IMR-90 (cell line): Measurements from ENCODE around the gene SLC31A2. TPM values are rescaled to one million over a fixed set of nuclear protein-coding genes. Genes with fewer than 3 reads are reported as not detected.
"Not testable (repeated sequence)": the region's sequence is repeated elsewhere in the genome, so short reads cannot be mapped to it uniquely, and the experiment has no call there.

Source experiments
- ATAC-seq: fragments of 200-7000 bp; cut with Tn5 transposase; 2 replicates; pipeline ENCODE4 v1.9.1; 2020; ENCODE audit warnings: low read depth, mild to moderate bottlenecking, moderate library complexity
- BruUV-seq: library from RNA; stranded (reverse); fragments of 400-500 nt; replicated peaks from 2 replicates; lab custom pipeline; 2021; lab: Mats Ljungman, UMichigan
- CTCF ChIA-PET: fragments of 300-600 bp; formaldehyde crosslinking; extraction: SDS; loops from one replicate; lab custom pipeline; 2021; ENCODE audit warnings: antibody characterized with exemption; lab: Yijun Ruan, JAX
- POLR2A ChIA-PET: fragments of 300-600 bp; sonication (Branson Sonifier 250); formaldehyde crosslinking; loops from one replicate; lab custom pipeline; 2022; ENCODE audit warnings: antibody characterized with exemption; ENCODE audit not compliant: unreplicated experiment; lab: Charles Lee
- DNase-seq: peaks from one replicate; pipeline ENCODE4 v3.0.0; 2013
- H2AFZ ChIP-seq: replicated peaks from 2 replicates; pipeline ENCODE3; 2013; ENCODE audit warnings: low read length, mild to moderate bottlenecking; ENCODE audit not compliant: poor library complexity
- H2AK5ac ChIP-seq: 2 replicates; pipeline ENCODE4 v1.6.1; 2013; ENCODE audit warnings: low read depth, low read length, inconsistent platforms
- H2AK9ac ChIP-seq: replicated peaks from 2 replicates; pipeline ENCODE3; 2013; ENCODE audit warnings: mild to moderate bottlenecking, low read depth, low read length, moderate library complexity; ENCODE audit not compliant: poor library complexity
- H2BK120ac ChIP-seq: 2 replicates; pipeline ENCODE4 v1.6.1; 2013; ENCODE audit warnings: low read depth, low read length, inconsistent platforms
- H2BK15ac ChIP-seq: 3 replicates; pipeline ENCODE4 v1.6.1; 2013; ENCODE audit warnings: low read depth, low read length, inconsistent platforms
- H2BK20ac ChIP-seq: 2 replicates; pipeline ENCODE4 v1.6.1; 2013; ENCODE audit warnings: low read depth, mild to moderate bottlenecking, inconsistent platforms, low read length, moderate library complexity
- H2BK5ac ChIP-seq: 2 replicates; pipeline ENCODE4 v1.6.1; 2013; ENCODE audit warnings: mild to moderate bottlenecking, low read depth, low read length, inconsistent platforms; ENCODE audit not compliant: poor library complexity, severe bottlenecking
- H3K14ac ChIP-seq: replicated peaks from 2 replicates; pipeline ENCODE4 v1.6.1; 2013; ENCODE audit warnings: low read depth, low read length, inconsistent platforms
- H3K18ac ChIP-seq: 2 replicates; pipeline ENCODE4 v1.6.1; 2013; ENCODE audit warnings: low read depth, low read length, control low read depth
- H3K23ac ChIP-seq: 2 replicates; pipeline ENCODE4 v1.6.1; 2013; ENCODE audit warnings: low read depth, low read length, inconsistent platforms
- H3K27ac ChIP-seq: 2 replicates; pipeline ENCODE4 v1.5.1; 2013; ENCODE audit warnings: mild to moderate bottlenecking, control low read depth, low read length; ENCODE audit not compliant: insufficient read depth
- H3K27me3 ChIP-seq: 2 replicates; pipeline ENCODE4 v1.6.1; 2013; ENCODE audit warnings: low read length; ENCODE audit not compliant: control insufficient read depth, insufficient read depth
- H3K36me3 ChIP-seq: 2 replicates; pipeline ENCODE4 v1.6.1; 2013; ENCODE audit warnings: low read length, mixed read lengths; ENCODE audit not compliant: control insufficient read depth, insufficient read depth
- H3K4ac ChIP-seq: 2 replicates; pipeline ENCODE4 v1.6.1; 2013; ENCODE audit warnings: low read depth, low read length, inconsistent platforms
- H3K4me1 ChIP-seq: 2 replicates; pipeline ENCODE4 v1.6.1; 2013; ENCODE audit warnings: low read length, mixed read lengths; ENCODE audit not compliant: control insufficient read depth, insufficient read depth
- H3K4me2 ChIP-seq: 2 replicates; pipeline ENCODE4 v1.6.1; 2013; ENCODE audit warnings: low read depth, mild to moderate bottlenecking, control low read depth, low read length, moderate library complexity
- H3K4me3 ChIP-seq: 2 replicates; pipeline ENCODE4 v1.5.1; 2013; ENCODE audit warnings: low read depth, mild to moderate bottlenecking, control low read depth, low read length, moderate library complexity; ENCODE audit not compliant: insufficient read depth
- H3K56ac ChIP-seq: 2 replicates; pipeline ENCODE4 v1.6.1; 2013; ENCODE audit warnings: low read length, inconsistent platforms; ENCODE audit not compliant: insufficient read depth; ENCODE audit errors: extremely low read depth
- H3K79me1 ChIP-seq, 2 experiments: 2 replicates each; pipeline ENCODE4 v1.6.1; 2013; ENCODE audit warnings: low read length in 2 of 2, inconsistent platforms in 1 of 2, low read depth in 1 of 2
- H3K9ac ChIP-seq: 2 replicates; pipeline ENCODE4 v1.6.1; 2013; ENCODE audit warnings: low read depth, low read length, control low read depth
- H3K9me1 ChIP-seq: 2 replicates; pipeline ENCODE4 v1.6.1; 2013; ENCODE audit warnings: low read length, inconsistent platforms; ENCODE audit not compliant: insufficient read depth
- H3K9me3 ChIP-seq: 2 replicates; pipeline ENCODE4 v1.6.1; 2013; ENCODE audit warnings: low read length; ENCODE audit not compliant: control insufficient read depth, insufficient read depth
- H4K20me1 ChIP-seq: 2 replicates; pipeline ENCODE4 v1.6.1; 2013; ENCODE audit warnings: low read length, inconsistent platforms; ENCODE audit not compliant: insufficient read depth
- H4K5ac ChIP-seq: 2 replicates; pipeline ENCODE4 v1.6.1; 2013; ENCODE audit warnings: mild to moderate bottlenecking, low read depth, low read length, control low read depth
- H4K8ac ChIP-seq, 2 experiments: 2 replicates each; pipeline ENCODE4 v1.6.1; 2013; ENCODE audit warnings: low read depth in 2 of 2, low read length in 2 of 2, control low read depth in 1 of 2, inconsistent platforms in 1 of 2
- H4K91ac ChIP-seq: 2 replicates; pipeline ENCODE4 v1.6.1; 2013; ENCODE audit warnings: low read depth, low read length, inconsistent platforms; ENCODE audit not compliant: insufficient read depth
- WGBS, 2 experiments: methylation state at CpG; one replicate each; pipeline versions ENCODE4 v1.1.5 to v1.1.7; 2013; ENCODE audit warnings: missing lambda C conversion rate in 2 of 2; ENCODE audit not compliant: insufficient read length in 1 of 2; ENCODE audit errors: extremely low coverage in 2 of 2; 5-methylcytosine and 5-hydroxymethylcytosine counted together
- dilution Hi-C: fragments of 300-500 bp; cut with HindIII; formaldehyde crosslinking; loops from one replicate; pipeline ENCODE4 v1.14.3; 2018; ENCODE audit warnings: low sequenced_read_pairs; ENCODE audit not compliant: unreplicated experiment
- in situ Hi-C: fragments of 300-500 bp; cut with MboI; formaldehyde crosslinking; loops from 3 replicates; pipeline ENCODE4 v1.14.3; 2019; ENCODE audit warnings: low sequenced_read_pairs, inconsistent platforms, mixed read lengths
- intact Hi-C: fragments of 100-400 bp; cut with micrococcal nuclease; formaldehyde crosslinking; loops from 2 replicates; pipeline ENCODE4 v1.10.0; 2022
- polyA plus RNA-seq, 3 experiments: library from polyadenylated mRNA; depleted of rRNA; stranded (reverse); fragments of >200 nt; gene quantifications; 2 replicates each; pipeline ENCODE4 v1.2.3, GENCODE V29; 2012; ENCODE audit warnings: low replicate concordance in 1 of 3
- total RNA-seq: library from RNA; depleted of rRNA; stranded (reverse); fragments of >200 nt; gene quantifications from 2 replicates; pipeline ENCODE4 v1.2.3, GENCODE V29; 2012

Gene SLC31A2
- total and polyA plus RNA-seq, 2 of the 4 experiments (the other 2 are of a cell fraction): 5.1 to 7.2 TPM

DNA sequence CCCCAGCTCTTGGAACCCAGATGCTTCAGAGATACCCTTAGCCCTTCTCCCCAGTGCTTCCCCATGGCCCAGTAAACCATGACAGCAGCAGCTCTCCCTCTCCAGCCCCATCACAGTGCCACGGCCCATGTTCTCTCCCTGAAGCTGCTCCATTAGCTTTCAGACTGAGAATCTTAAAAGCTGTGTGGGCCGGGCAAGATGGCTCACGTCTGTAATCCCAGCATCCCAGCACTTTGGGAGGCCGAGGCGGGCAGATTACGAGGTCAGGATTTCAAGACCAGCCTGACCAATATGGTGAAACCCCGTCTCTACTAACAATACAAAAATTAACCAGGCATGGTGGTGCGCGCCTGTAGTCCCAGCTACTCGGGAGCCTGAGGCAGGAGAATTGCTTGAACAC is 1.2 kb upstream of the SLC31A2 start:
- Histone ChIP-seq H3K27me3 (peaks cover 16% of the 10 kb centered on the region), H3K79me1 (peaks cover 0 to 15% of the 10 kb centered on the region in 2 experiments; a peak in 2 of 4 replicates)
- H2BK5ac ChIP-seq, DNase-seq, H3K4me1 ChIP-seq, H2AFZ ChIP-seq, H4K20me1 ChIP-seq, H3K9me3 ChIP-seq, H3K9me1 ChIP-seq, H3K4me2 ChIP-seq, dilution Hi-C loops, ATAC-seq, H4K5ac ChIP-seq, BruUV-seq, H2AK9ac ChIP-seq, H3K23ac ChIP-seq, H3K14ac ChIP-seq, H2AK5ac ChIP-seq, H3K4ac ChIP-seq, H2BK120ac ChIP-seq, H4K8ac ChIP-seq, H4K91ac ChIP-seq, H2BK20ac ChIP-seq, CTCF ChIA-PET, H3K18ac ChIP-seq, H3K9ac ChIP-seq, H3K56ac ChIP-seq, H3K27ac ChIP-seq, H3K4me3 ChIP-seq, H3K36me3 ChIP-seq, intact Hi-C loops, POLR2A ChIA-PET, in situ Hi-C loops, H2BK15ac ChIP-seq: not testable (repeated sequence)
- WGBS, 2 experiments: 14% methylated on average over 1 of the region's 10 CpGs; no CpG with 5 or more reads in 1 of the 2 experiments
